ENCODE measurements around the gene RAB7A. TPM values are rescaled to one million over a fixed set of nuclear protein-coding genes. Genes with fewer than 3 reads are reported as not detected.
"Not testable (repeated sequence)": the region's sequence is repeated elsewhere in the genome, so short reads cannot be mapped to it uniquely, and the experiment has no call there.

RAB7A gene
- polyA plus RNA-seq, 3 donors = 231 to 259 (median 256) TPM

GRCh38 chr3:128742821-128743594 lies 17.0 kb downstream of the RAB7A start:
- no peak for DNase-seq

GRCh38 chr3:128745742-128746141 lies 19.8 kb downstream of the RAB7A start:
- no peak for DNase-seq

DNA sequence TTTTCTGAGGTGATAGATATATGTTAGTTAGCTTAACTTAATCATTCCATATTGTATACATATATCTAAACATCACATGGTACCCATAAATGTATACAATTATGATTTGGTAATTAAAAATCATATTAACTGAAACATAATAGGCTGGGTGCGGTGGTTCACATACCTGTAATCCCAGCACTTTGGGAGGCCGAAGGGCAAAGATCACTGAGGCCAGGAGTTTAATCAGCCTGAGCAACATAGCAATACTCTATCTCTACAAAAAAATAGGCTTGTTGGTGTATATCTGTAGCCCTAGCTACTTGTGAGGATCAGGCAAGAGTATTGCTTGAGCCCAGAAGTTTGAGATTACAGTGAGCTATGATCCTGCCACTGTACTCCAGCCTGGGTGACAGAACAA lies 20.9 kb downstream of the RAB7A start:
- DNase-seq = no peak

GRCh38 chr3:128748557-128748956 lies 22.6 kb downstream of the RAB7A start:
- DNase-seq = no peak

GRCh38 chr3:128749035-128749434 lies 23.1 kb downstream of the RAB7A start:
- no peak for DNase-seq

DNA sequence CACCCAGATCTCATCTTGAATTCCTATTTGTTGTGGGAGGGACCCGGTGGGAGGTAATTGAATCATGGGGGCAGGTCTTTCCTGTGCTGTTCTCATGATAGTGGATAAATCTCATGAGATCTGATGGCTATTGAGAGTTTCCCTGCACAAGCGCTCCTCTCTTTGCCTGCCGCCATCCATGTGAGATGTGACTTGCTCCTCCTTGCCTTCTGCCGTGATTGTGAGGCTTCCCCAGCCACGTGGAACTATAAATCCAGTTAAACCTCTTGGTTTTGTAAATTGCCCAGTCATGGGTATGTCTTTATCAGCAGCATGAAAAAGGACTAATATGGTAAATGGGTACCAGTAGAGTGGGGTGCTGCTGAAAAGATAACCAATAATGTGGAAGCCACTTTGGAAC lies 23.6 kb downstream of the RAB7A start:
- not testable (repeated sequence) for DNase-seq

DNA sequence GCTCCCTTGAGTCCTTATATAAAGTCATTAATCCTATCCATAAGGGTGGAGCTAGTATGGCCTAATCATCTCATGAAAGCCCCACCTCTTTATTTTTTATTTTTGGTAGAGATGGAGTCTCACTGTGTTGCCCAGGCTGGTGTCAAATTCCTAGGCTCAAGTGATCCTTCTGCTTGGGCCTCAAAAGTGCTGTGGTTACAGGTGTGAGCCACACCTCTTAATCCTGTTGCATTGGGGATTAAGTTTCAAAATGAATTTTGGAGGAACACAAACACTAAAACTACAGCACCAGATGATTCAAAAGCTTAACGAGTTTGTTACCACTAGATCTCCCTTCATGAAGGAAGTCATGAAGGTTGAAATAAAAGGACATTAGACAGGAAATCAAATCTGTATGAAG lies 27.7 kb downstream of the RAB7A start:
- no peak for DNase-seq

- DNase-seq = no peak
Measured at GRCh38 chr3:128760042-128760441, 34.1 kb downstream of the RAB7A start.

DNA sequence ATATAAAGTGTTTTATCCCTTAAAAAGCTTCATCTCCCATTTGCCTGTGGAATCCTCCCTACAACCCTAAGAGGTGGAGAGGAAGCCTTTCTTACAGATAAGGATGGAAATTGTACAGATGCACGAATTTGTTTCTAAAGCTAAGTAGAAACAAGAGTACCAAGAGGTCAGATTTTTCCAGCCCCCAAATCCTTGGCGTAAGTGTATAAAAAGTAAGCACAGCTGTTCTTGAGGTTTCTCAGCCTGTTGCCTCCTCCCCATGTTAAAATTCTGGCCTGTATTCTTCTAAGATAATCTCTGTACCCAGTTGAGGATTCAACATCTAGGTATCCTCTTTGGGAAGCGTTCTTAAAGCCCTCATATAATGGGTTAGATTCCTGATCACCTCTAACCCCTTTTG lies 34.9 kb downstream of the RAB7A start:
- no peak for DNase-seq

DNA sequence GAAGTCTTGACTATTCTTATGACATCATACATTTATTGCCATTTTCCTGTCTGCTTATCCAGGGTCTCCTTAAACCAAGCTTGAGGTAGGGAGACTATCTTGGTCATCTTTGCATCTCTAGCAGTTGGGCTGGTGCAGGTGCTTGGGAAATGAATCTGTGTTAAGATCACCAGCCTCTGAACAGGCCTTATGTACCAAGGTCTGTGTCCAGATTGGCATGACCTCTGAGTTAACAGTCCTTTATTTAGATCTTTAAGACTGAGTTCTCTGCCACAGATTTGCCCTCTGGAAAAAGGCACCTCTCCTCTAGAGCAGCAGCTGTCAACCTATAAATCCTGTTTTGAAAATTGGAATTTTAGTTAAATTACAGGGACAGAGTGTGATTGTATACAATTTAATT lies 35.4 kb downstream of the RAB7A start:
- no peak for DNase-seq

- no peak for DNase-seq
Measured at GRCh38 chr3:128763967-128764366, 38.0 kb downstream of the RAB7A start.

DNA sequence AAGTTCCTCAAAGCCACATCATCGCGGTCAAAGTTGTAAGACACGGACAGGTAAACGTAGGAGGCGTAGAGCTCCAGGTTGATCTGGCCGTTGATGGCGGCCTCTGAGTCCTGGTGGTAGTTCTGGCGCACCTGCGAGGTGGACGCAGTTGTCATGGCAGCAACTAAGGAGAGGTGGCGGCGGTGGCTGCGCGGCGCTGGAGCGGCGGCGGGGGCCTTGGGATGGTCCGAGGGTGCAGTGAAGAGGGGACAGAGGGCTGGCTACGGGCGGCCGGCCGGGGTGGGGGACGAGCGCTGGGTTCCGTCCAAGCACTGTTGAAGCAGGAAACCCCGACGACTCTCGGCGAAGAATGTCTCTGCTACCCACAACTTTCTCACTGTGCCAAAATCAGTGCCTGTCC lies 38.9 kb downstream of the RAB7A start:
- no peak for DNase-seq

DNA sequence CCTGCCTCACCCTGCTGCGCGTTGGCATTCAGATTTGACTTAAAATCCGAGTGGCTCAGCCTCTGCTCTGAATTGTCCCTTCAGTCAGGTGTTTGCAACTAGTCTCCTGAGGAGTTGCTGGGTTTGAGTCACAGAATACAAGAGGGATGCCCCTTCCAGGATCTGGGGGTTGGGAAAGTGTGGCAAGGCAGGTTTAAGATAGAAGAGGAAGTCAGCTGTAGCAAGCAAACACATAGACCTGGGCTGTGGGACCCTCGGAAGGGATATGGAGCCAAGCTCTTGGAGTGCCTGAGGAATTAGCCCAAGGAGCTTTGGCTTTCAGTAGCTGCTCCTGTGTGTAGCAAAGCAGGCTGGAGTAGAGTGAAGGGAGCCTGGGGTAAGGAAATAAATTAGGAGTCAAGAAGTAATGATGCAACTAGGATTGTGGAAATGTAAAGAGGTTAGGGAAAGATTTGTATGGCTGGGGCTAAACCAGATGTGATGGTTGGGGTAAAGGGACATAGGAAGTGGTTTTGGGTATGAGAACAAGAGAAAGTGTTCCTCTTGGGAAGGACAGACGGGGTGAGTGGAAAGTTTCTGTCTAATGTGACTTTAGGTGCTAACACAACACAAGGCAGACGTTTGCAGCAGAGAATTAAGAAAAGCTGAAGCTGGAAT lies 41.2 kb downstream of the RAB7A start:
- DNase-seq = no peak

GRCh38 chr3:128768471-128768870 lies 42.5 kb downstream of the RAB7A start:
- DNase-seq = no peak

DNA sequence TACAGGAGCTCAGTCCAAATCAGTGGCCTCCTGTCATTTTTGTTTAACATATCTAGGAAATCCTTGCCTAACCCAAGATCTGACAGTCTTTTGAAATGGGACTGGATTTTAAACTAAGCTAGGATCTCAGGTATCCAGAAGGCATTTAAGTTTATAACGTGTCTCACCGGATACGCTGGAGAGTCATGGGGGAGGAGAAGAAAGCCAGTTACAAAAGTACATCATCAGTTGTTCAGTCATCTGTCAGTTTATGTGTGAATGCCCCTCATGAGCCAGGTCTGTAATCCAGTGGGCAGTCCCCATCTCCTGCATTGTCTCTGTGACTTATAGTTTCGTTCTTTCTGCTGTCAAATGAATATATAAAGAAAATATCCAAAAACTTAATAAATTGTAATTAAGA lies 44.4 kb downstream of the RAB7A start:
- no peak for DNase-seq

DNA sequence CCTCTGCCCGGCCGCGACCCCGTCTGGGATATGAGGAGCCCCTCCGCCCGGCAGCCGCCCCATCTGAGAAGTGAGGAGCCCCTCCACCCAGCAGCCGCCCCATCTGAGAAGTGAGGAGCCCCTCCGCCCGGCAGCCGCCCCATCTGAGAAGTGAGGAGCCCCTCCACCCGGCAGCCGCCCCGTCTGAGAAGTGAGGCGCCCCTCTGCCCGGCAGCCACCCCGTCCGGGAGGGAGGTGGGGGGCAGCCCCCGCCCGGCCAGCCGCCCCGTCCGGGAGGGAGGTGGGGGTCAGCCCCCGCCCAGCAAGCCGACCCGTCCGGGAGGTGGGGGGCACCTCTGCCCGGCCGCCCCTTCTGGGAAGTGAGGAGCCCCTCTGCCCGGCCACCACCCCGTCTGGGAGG lies 47.2 kb downstream of the RAB7A start:
- not testable (repeated sequence) for DNase-seq

DNA sequence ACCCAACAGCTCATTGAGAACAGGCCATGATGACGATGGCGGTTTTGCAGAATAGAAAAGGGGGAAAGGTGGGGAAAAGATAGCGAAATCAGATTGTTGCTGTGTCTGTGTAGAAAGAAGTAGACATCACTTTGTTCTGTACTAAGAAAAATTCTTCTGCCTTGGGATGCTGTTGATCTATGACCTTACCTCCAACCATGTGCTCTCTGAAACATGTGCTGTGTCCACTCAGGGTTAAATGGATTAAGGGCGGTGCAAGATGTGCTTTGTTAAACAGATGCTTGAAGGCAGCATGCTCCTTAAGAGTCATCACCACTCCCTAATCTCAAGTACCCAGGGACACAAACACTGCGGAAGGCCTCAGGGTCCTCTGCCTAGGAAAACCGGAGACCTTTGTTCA lies 47.6 kb downstream of the RAB7A start:
- DNase-seq = not testable (repeated sequence)

DNA sequence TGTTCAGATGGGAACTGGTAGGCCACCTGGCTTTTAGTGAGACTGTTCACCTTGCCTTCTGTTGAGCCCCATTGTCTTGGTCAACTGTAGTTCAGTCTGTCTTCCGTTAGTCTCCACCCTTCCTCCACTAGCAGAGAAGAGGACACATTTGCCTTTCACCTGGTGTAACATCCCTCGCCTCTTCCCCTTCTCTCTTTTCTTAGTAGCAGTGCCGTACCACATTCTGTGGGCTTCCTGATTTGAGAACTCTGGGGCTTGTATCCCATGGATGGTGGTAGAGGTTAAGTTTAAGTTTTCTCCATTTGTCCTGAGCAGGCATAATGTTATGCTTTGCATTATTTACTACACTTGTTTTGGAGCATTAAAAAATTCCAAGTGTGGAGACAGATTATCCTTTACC lies 49.3 kb downstream of the RAB7A start:
- no peak for DNase-seq

DNA sequence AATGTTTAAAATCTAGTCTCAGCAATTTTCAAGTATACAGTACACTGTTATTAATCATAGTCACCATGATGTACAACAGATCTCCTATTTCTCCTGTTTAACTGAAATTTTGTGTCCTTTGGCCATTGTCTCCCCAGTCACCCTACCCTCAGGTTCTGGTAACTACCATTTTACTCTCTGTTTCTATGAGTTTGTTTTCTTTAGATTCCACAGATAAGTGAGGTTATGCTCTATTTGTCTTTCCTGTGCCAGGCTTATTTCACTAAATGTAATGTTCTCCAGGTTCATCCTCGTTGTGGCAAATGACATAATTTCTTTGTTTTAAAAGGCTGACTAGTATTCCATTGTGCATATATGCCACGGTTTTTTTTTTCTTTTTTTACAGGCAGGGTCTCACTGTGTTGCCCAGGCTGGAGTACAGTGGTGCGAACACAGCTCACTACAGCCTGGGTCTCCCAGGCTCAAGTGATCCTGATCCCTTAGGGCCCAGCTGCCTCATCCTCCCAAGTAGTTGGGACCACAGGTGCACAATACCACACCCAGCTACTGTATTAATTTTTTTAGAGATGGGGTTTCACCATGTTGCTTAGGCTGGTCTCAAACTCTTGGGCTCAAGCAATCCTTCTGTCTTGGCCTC lies 50.0 kb downstream of the RAB7A start:
- no peak for DNase-seq

DNA sequence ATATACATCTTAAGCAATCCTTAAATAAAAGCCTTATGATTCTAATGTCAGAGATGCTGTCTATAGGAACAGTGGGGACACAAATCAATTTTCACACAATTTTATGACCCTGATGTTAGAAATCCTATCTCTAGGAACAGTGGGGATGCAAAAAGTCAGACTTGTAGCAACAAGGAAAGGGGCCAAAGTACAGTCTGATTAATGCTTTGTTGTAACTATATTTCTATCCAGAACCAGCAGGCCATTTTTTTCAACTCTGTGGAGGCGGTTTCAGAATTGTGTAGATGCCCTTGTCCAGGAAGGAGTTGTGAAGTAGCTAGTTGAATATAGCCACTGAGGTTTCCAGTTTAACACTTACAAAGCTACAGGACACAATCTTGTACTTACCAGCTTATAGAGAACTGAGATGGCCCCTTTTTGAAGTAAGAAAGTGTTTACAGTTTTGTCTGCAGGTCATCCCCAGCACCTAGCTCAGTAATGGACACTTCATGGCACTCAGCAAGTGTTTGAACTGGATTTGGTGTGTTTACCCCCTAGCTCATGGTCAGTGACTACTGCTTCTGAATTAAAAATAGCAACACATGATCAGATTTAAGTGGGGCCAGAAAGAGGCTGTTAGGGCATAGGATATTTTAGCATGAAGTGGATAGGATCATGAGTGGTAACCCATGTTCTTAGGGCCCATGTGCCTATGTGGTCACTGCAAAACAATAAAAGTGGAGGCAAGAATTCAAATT lies 54.3 kb downstream of the RAB7A start:
- no peak for DNase-seq

- DNase-seq = no peak
Measured at GRCh38 chr3:128781164-128781563, 55.2 kb downstream of the RAB7A start.

All from renal pelvis (tissue), 4 donors.